UCSD-AML1 (cell line): ENCODE results near the gene KAT8.
"Not testable (repeated sequence)": the region's sequence is repeated elsewhere in the genome, so short reads cannot be mapped to it uniquely, and the experiment has no call there.

ENCODE experiments used
- DNase-seq: peaks from one replicate; lab custom pipeline; 2025; ENCODE audit not compliant: unreplicated experiment; lab: John Stamatoyannopoulos, UW

KAT8 gene

GRCh38 chr16:31130336-31130891, 12.9 kb downstream of the KAT8 start:
- DNase-seq = no peak

- no peak for DNase-seq
These were observed 13.4 kb downstream of the KAT8 start for GRCh38 chr16:31130899-31131298.

- DNase-seq = no peak
These were observed 14.0 kb downstream of the KAT8 start for GRCh38 chr16:31131416-31131815.

- DNase-seq = no peak
These were observed 14.4 kb downstream of the KAT8 start for GRCh38 chr16:31131841-31132271.

- DNase-seq = no peak
These were observed 15.0 kb downstream of the KAT8 start for GRCh38 chr16:31132303-31132979.

- DNase-seq = no peak
These were observed 15.6 kb downstream of the KAT8 start for GRCh38 chr16:31133046-31133501.

GRCh38 chr16:31134091-31134571, 16.7 kb downstream of the KAT8 start:
- no peak for DNase-seq

GRCh38 chr16:31134625-31135534, 17.4 kb downstream of the KAT8 start:
- DNase-seq = no peak

- no peak for DNase-seq
These were observed 18.2 kb downstream of the KAT8 start, which contains the start of gene PRSS8 for GRCh38 chr16:31135535-31136286. Gene PRSS8 (minus strand): TSS chr16:31135727. CDS start chr16:31135498, 229 bp downstream.

GRCh38 chr16:31136287-31136662, 18.8 kb downstream of the KAT8 start:
- DNase-seq = no peak

GRCh38 chr16:31136822-31137499, 19.5 kb downstream of the KAT8 start:
- DNase-seq = not testable (repeated sequence)

GRCh38 chr16:31138621-31139578, 21.4 kb downstream of the KAT8 start:
- DNase-seq = no peak

- DNase-seq = not testable (repeated sequence)
These were observed 23.6 kb downstream of the KAT8 start for GRCh38 chr16:31141071-31141469.

GRCh38 chr16:31141489-31142108, 24.1 kb downstream of the KAT8 start:
- no peak for DNase-seq

- peak; percentile 100 for DNase-seq
These were observed 24.9 kb downstream of the KAT8 start for GRCh38 chr16:31142109-31143010.

GRCh38 chr16:31143011-31143693, 25.7 kb downstream of the KAT8 start:
- DNase-seq = no peak

- no peak for DNase-seq
These were observed 26.3 kb downstream of the KAT8 start for GRCh38 chr16:31143694-31144148.
